ENCODE measurements around the gene SNX32. TPM values are rescaled to one million over a fixed set of nuclear protein-coding genes. Genes with fewer than 3 reads are reported as not detected.
A peak's percentile ranks its signal among the peaks of the same experiment; 100 is the strongest.

SNX32 gene
- total and polyA plus RNA-seq, 2 of the 13 experiments (the other 11 are each of a cell fraction or from before 2014, with no cell fraction given), result 0.09 to 0.34 TPM

DNA sequence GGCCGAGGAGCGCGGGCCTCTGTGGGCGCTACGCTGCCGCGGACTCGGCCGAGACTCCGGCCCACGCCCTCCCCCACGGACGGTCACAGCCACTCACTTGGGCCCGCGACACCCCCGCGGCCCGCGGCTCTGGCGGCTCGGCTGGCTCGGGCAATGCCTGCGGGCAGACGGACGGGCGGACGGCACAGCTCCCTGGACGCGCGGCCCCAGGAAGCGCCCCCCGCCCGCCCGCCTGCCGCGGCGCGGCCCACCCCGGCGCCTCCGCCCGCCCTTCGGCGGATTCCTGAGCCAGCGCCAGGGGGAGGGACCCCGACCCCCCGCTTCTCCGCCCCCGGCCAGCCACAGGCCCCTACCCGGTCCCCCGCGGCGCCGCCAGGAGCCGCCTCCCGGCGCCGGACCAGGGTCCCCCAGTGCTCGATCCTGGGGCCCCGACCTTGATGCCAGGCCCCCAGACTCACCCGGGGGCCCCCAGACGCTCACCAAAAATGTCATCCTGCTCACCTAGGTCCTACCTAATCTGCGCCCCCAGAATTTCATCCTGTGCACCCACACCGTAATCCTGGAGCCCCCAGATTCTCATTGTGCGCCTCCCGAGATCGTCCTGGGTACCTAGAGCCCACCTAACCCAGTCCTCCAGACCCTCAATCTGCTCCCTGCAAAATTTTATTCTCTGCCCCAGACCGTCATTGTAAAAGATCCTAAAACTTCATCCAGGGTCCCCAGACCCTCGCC is 39.0 kb downstream of the SNX32 start, which contains the start of gene EFEMP2 (continued):
- TF ChIP-seq, protein P1, sequence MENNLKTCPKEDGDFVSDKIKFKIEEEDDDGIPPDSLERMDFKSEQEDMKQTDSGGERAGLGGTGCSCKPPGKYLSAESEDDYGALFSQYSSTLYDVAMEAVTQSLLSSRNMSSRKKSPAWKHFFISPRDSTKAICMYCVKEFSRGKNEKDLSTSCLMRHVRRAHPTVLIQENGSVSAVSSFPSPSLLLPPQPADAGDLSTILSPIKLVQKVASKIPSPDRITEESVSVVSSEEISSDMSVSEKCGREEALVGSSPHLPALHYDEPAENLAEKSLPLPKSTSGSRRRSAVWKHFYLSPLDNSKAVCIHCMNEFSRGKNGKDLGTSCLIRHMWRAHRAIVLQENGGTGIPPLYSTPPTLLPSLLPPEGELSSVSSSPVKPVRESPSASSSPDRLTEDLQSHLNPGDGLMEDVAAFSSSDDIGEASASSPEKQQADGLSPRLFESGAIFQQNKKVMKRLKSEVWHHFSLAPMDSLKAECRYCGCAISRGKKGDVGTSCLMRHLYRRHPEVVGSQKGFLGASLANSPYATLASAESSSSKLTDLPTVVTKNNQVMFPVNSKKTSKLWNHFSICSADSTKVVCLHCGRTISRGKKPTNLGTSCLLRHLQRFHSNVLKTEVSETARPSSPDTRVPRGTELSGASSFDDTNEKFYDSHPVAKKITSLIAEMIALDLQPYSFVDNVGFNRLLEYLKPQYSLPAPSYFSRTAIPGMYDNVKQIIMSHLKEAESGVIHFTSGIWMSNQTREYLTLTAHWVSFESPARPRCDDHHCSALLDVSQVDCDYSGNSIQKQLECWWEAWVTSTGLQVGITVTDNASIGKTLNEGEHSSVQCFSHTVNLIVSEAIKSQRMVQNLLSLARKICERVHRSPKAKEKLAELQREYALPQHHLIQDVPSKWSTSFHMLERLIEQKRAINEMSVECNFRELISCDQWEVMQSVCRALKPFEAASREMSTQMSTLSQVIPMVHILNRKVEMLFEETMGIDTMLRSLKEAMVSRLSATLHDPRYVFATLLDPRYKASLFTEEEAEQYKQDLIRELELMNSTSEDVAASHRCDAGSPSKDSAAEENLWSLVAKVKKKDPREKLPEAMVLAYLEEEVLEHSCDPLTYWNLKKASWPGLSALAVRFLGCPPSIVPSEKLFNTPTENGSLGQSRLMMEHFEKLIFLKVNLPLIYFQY (CRISPR knock-in tag; IDR thresholded peaks at IDR 0.05; ENCODE audit: borderline replicate concordance), result no peak
- TF ChIP-seq DR1 (CRISPR knock-in tag; IDR thresholded peaks at IDR 0.05), result no peak
- TF ChIP-seq ZNF326 (CRISPR knock-in tag; IDR thresholded peaks at IDR 0.05; ENCODE audit: borderline replicate concordance), result no peak
- no peak for TF ChIP-seq POLR2AphosphoS2 (IDR thresholded peaks at IDR 0.05; ENCODE audit: low read depth, low read length)
- TF ChIP-seq ZFY (CRISPR knock-in tag; IDR thresholded peaks at IDR 0.05), result peak; percentile 47
- TF ChIP-seq PPARG (CRISPR knock-in tag; conservative IDR thresholded peaks at IDR 0.05), result no peak
- no peak for TF ChIP-seq ZNF724P (CRISPR knock-in tag; IDR thresholded peaks at IDR 0.05; ENCODE audit: borderline replicate concordance)
